ENCODE data around the gene MED12L. TPM values are rescaled to one million over a fixed set of nuclear protein-coding genes. Genes with fewer than 3 reads are reported as not detected.

MED12L gene
- total and polyA plus RNA-seq, 9 donors: 0.15 to 2.4 (median 0.75) TPM

DNA sequence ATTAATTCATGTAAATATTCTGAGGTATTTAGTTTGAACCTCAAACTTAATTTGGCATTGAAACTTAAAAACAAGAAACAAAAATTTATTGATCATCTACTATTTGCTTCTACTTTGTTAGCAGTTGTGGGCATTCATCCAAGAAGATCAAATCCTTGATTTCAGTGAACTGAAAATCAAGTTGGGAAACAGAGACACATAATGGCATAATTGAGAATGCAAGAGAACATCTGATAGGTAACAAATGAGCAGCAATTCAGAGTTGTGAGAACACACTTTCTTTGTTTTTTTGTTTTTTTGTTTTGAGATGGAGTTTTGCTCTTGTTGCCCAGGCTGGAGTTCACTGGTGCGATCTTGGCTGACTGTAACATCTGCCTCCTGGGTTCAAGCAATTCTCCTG is 33.9 kb upstream of the MED12L start:
- no peak for DNase-seq
- Histone ChIP-seq H3K4me3 (no peak overlapping the region), H3K9me3 (no peaks in the 10 kb centered on the region), H3K27me3 (peaks cover under 1% of the 10 kb centered on the region), H3K4me1 (ENCODE audit: insufficient read depth) (no peaks in the 10 kb centered on the region), H3K27ac (no peak overlapping the region), H3K36me3 (no peaks in the 10 kb centered on the region)
- WGBS, 3 donors: 93 to 98% (median 96%) methylated on average over 1 of the region's 1 CpG
- intact Hi-C loops (cut with DNase I): no loop called here
- no peak for TF ChIP-seq EP300 (IDR thresholded peaks at IDR 0.05)
- no peak for TF ChIP-seq POLR2A (IDR thresholded peaks at IDR 0.05)
- TF ChIP-seq CTCF (IDR thresholded peaks at IDR 0.05): no peak

DNA sequence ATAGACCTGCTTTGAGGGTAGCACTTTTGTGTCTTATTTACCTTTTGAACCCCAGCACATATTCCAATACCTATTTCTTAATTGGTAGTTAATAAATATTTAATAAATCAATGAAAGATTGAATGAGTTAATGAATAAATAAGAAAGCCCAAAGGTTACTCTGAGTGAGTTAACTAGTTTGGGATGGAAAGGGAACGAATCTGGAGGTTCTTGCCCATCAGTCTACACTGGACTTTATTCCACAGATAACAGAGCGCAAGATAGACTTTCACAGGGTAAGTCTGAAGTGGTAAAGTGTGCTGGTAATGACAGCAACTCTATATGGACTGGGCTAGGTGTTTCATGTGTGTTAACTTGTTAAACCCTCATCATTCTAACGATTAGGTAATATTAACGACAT is 33.1 kb upstream of the MED12L start:
- 89 to 95% (median 93%) methylated on average over 4 of the region's 4 CpGs for WGBS, 3 donors
- Histone ChIP-seq H3K4me3 (no peak overlapping the region), H3K4me1 (ENCODE audit: insufficient read depth) (no peaks in the 10 kb centered on the region), H3K36me3 (no peaks in the 10 kb centered on the region), H3K27me3 (peaks cover 2% of the 10 kb centered on the region), H3K9me3 (no peaks in the 10 kb centered on the region), H3K27ac (no peak overlapping the region)
- no peak for TF ChIP-seq EP300 (IDR thresholded peaks at IDR 0.05)
- TF ChIP-seq CTCF (IDR thresholded peaks at IDR 0.05): no peak
- no peak for TF ChIP-seq POLR2A (IDR thresholded peaks at IDR 0.05)
- intact Hi-C loops (cut with DNase I): no loop called here
- DNase-seq: no peak

- 88 to 91% (median 91%) methylated on average over 3 of the region's 3 CpGs for WGBS, 3 donors
- intact Hi-C loops (cut with DNase I): no loop called here
- no peak overlapping the region for H3K27ac ChIP-seq
- H3K4me3 ChIP-seq: no peak overlapping the region
- no peaks in the 10 kb centered on the region for H3K4me1 ChIP-seq (ENCODE audit: insufficient read depth)
- H3K9me3 ChIP-seq: no peaks in the 10 kb centered on the region
- TF ChIP-seq EP300 (IDR thresholded peaks at IDR 0.05) (no peak), CTCF (IDR thresholded peaks at IDR 0.05) (no peak), POLR2A (IDR thresholded peaks at IDR 0.05) (no peak)
- no peaks in the 10 kb centered on the region for H3K36me3 ChIP-seq
- H3K27me3 ChIP-seq: peaks cover 2% of the 10 kb centered on the region
- DNase-seq: no peak
Observed at GRCh38 chr3:151052756-151053155, 32.7 kb upstream of the MED12L start.

- no peak overlapping the region for H3K27ac ChIP-seq
- TF ChIP-seq CTCF (IDR thresholded peaks at IDR 0.05) (no peak), POLR2A (IDR thresholded peaks at IDR 0.05) (no peak), EP300 (IDR thresholded peaks at IDR 0.05) (no peak)
- H3K36me3 ChIP-seq: no peaks in the 10 kb centered on the region
- H3K9me3 ChIP-seq: no peaks in the 10 kb centered on the region
- 77 to 84% (median 81%) methylated on average over 7 of the region's 7 CpGs for WGBS, 3 donors
- DNase-seq: no peak
- no peak overlapping the region for H3K4me3 ChIP-seq
- intact Hi-C loops (cut with DNase I): no loop called here
- H3K27me3 ChIP-seq: peaks cover 2% of the 10 kb centered on the region
- no peaks in the 10 kb centered on the region for H3K4me1 ChIP-seq (ENCODE audit: insufficient read depth)
Observed at GRCh38 chr3:151058740-151059139, 26.7 kb upstream of the MED12L start.

- Histone ChIP-seq H3K9me3 (no peaks in the 10 kb centered on the region), H3K27ac (no peak overlapping the region), H3K4me3 (no peak overlapping the region), H3K27me3 (no peaks in the 10 kb centered on the region), H3K36me3 (no peaks in the 10 kb centered on the region), H3K4me1 (ENCODE audit: insufficient read depth) (no peaks in the 10 kb centered on the region)
- TF ChIP-seq EP300 (IDR thresholded peaks at IDR 0.05) (no peak), POLR2A (IDR thresholded peaks at IDR 0.05) (no peak), CTCF (IDR thresholded peaks at IDR 0.05) (no peak)
- DNase-seq: no peak
- intact Hi-C loops (cut with DNase I): no loop called here
- WGBS, 3 donors: 10 to 14% (median 10%) methylated on average over 1 of the region's 1 CpG
Observed at GRCh38 chr3:151062611-151063010, 22.9 kb upstream of the MED12L start.

Measured in ovary (tissue), 9 donors.